ENCODE results near the gene TCF4.

TCF4 gene

GRCh38 chr18:55219823-55220222 is 368.2 kb downstream of the TCF4 start:
- POLR2A ChIA-PET = no interaction called here
- no peak for DNase-seq (ENCODE audit: extremely low spot score)
- CTCF ChIA-PET = interaction anchor here (3.8 kb wide), 1 partner anchor 14 kb away, joined by 16 read pairs; no protein-coding TSS in a partner anchor
- TF ChIP-seq, protein P1, sequence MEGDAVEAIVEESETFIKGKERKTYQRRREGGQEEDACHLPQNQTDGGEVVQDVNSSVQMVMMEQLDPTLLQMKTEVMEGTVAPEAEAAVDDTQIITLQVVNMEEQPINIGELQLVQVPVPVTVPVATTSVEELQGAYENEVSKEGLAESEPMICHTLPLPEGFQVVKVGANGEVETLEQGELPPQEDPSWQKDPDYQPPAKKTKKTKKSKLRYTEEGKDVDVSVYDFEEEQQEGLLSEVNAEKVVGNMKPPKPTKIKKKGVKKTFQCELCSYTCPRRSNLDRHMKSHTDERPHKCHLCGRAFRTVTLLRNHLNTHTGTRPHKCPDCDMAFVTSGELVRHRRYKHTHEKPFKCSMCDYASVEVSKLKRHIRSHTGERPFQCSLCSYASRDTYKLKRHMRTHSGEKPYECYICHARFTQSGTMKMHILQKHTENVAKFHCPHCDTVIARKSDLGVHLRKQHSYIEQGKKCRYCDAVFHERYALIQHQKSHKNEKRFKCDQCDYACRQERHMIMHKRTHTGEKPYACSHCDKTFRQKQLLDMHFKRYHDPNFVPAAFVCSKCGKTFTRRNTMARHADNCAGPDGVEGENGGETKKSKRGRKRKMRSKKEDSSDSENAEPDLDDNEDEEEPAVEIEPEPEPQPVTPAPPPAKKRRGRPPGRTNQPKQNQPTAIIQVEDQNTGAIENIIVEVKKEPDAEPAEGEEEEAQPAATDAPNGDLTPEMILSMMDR (IDR thresholded peaks at IDR 0.05; ENCODE audit: control extremely low read depth, extremely low read depth, low read depth, missing control alignments) = no peak

DNA sequence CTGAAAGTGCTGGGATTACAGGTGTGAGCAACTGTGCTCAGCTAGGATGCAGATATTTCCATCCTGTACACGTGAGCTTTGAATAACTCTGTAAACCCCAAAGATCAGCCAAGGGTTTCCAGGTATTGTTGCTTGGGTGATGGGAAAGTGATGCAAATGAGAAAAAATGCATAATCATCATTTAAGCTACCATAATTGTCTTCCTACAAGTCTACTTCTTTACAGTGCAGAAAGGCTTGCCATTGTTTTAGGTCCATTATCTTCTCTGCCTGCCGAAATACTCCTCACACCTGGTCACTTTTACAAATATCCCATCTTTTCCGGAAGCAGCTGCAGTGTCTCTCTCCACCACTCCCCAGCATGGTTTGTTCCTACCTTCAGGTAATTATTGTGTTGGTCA is 368.9 kb downstream of the TCF4 start:
- no peak for DNase-seq (ENCODE audit: extremely low spot score)
- TF ChIP-seq, protein P1 (IDR thresholded peaks at IDR 0.05; ENCODE audit: control extremely low read depth, extremely low read depth, low read depth, missing control alignments) = no peak
- ChIA-PET POLR2A (no interaction called here), CTCF (interaction anchor here (3.8 kb wide), 1 partner anchor 15 kb away, joined by 16 read pairs; no protein-coding TSS in a partner anchor)

DNA sequence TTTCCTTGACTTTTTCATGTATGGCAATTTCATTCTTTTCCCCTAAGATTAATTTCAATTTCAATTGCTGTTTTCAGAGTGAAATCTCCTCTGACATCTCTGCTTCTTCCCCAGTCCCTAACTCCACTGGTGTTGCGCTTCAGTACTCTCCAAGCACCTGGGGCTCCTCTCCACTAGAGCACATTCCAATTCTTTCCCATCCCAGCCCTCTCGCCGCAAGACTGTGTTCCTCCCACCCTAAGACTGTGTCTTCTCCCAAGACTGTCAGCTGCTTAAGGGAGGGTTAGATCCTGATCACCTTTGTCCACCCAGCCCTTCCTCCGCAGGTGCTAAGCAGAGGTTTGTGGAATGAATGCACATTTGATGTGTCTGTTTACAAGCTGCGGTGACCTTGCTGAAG is 373.0 kb downstream of the TCF4 start:
- ChIA-PET POLR2A (no interaction called here), CTCF (interaction anchor here (1.0 kb wide), 1 partner anchor 28 kb away, joined by 3 read pairs; no protein-coding TSS in a partner anchor)
- TF ChIP-seq, protein P1 (IDR thresholded peaks at IDR 0.05; ENCODE audit: control extremely low read depth, extremely low read depth, low read depth, missing control alignments) = no peak
- DNase-seq (ENCODE audit: extremely low spot score) = no peak

GRCh38 chr18:55214534-55214933 is 373.5 kb downstream of the TCF4 start:
- CTCF ChIA-PET = interaction anchor here (0.9 to 1.9 kb wide), 3 partner anchors 11 to 28 kb away, joined by 3 to 4 read pairs (median 3); no protein-coding TSS in a partner anchor
- TF ChIP-seq, protein P1 (IDR thresholded peaks at IDR 0.05; ENCODE audit: control extremely low read depth, extremely low read depth, low read depth, missing control alignments) = no peak
- no peak for DNase-seq (ENCODE audit: extremely low spot score)
- POLR2A ChIA-PET = no interaction called here

- DNase-seq (ENCODE audit: extremely low spot score) = no peak
- POLR2A ChIA-PET = no interaction called here
- CTCF ChIA-PET = interaction anchor here (0.9 to 1.9 kb wide), 2 partner anchors 12 to 15 kb away, joined by 3 to 4 read pairs; no protein-coding TSS in a partner anchor
- TF ChIP-seq, protein P1 (IDR thresholded peaks at IDR 0.05; ENCODE audit: control extremely low read depth, extremely low read depth, low read depth, missing control alignments) = no peak
These were observed 374.4 kb downstream of the TCF4 start for GRCh38 chr18:55213586-55213985.

DNA sequence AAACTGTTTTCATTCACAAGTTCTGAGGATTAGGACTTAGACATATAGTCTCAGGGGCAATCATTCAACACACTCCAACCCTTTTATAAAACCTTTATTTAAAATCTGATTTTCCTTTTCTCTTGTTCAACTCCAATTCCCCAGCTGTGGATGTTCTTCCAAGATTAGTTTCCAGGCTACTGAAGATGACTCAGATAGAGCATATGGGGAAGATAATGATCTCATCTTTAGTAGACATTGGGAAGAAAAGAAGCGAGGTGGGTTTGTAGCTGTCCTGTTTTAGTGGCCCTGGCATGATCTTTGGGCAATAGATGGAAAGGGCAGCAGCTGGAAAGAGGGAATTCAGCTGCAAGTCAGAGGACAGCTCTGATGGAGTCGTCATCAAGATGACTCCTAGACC is 381.1 kb downstream of the TCF4 start:
- no peak for DNase-seq (ENCODE audit: extremely low spot score)
- ChIA-PET CTCF (interaction anchor here (0.8 to 1.4 kb wide), 3 partner anchors 10 to 27 kb away, joined by 3 to 4 read pairs (median 3); no protein-coding TSS in a partner anchor), POLR2A (no interaction called here)
- TF ChIP-seq, protein P1 (IDR thresholded peaks at IDR 0.05; ENCODE audit: control extremely low read depth, extremely low read depth, low read depth, missing control alignments) = no peak
